ENCODE measurements around the gene IRX2. TPM values are rescaled to one million over a fixed set of nuclear protein-coding genes. Genes with fewer than 3 reads are reported as not detected.

The IRX2 gene
- total RNA-seq = 10 to 100 TPM; 19.2 to 69.4 (median 26.2) TPM

GRCh38 chr5:2751592-2752021 lies at the start of gene IRX2:
Gene IRX2, minus strand, starts transcription at chr5:2751677. Its CDS starts 264 bp downstream, at chr5:2751413.
- no peaks in the 10 kb centered on the region for H3K9me3 ChIP-seq
- TF ChIP-seq POLR2AphosphoS5 (IDR thresholded peaks at IDR 0.05) (peak; percentile 8 to 66 (median 53)), POLR2A (IDR thresholded peaks at IDR 0.05) (no peak), CTCF (IDR thresholded peaks at IDR 0.05) (no peak)
- no peaks in the 10 kb centered on the region for H3K36me3 ChIP-seq
- DNase-seq (ENCODE audit: low spot score in 2 of 2) = peak; percentile 91 to 96
- intact Hi-C loops (cut with DNase I; ENCODE audit: low total_unique reads) = loop anchor here (5.0 to 10.0 kb wide), 2 partner anchors 1409 to 1753 kb away; no protein-coding TSS in a partner anchor
- no peaks in the 10 kb centered on the region for H3K4me1 ChIP-seq
- H3K27ac ChIP-seq = peak within 1 kb of the TSS; percentile 95 to 97
- H3K27me3 ChIP-seq = peaks cover 0 to 3% of the 10 kb centered on the region in 2 donors
- H3K4me3 ChIP-seq = peak within 1 kb of the TSS; percentile 60 to 98 (median 75)

- intact Hi-C loops (cut with DNase I; ENCODE audit: low total_unique reads) = no loop called here
- Histone ChIP-seq H3K27me3 (no peaks in the 10 kb centered on the region), H3K27ac (no peak overlapping the region), H3K9me3 (no peaks in the 10 kb centered on the region), H3K4me3 (no peak overlapping the region), H3K36me3 (no peaks in the 10 kb centered on the region), H3K4me1 (no peaks in the 10 kb centered on the region)
- no peak for DNase-seq (ENCODE audit: low spot score in 2 of 2)
- no peak for TF ChIP-seq POLR2AphosphoS5 (IDR thresholded peaks at IDR 0.05)
- TF ChIP-seq CTCF (IDR thresholded peaks at IDR 0.05) = no peak
- no peak for TF ChIP-seq POLR2A (IDR thresholded peaks at IDR 0.05)
Observed at GRCh38 chr5:2800035-2800434, 48.6 kb upstream of the IRX2 start.

GRCh38 chr5:2797981-2798380 lies 46.5 kb upstream of the IRX2 start:
- no peaks in the 10 kb centered on the region for H3K4me1 ChIP-seq
- H3K9me3 ChIP-seq = peaks cover 0 to 6% of the 10 kb centered on the region in 2 donors
- TF ChIP-seq CTCF (IDR thresholded peaks at IDR 0.05) = no peak
- no peak for TF ChIP-seq POLR2AphosphoS5 (IDR thresholded peaks at IDR 0.05)
- TF ChIP-seq POLR2A (IDR thresholded peaks at IDR 0.05) = no peak
- no peaks in the 10 kb centered on the region for H3K27me3 ChIP-seq
- H3K27ac ChIP-seq = no peak overlapping the region
- intact Hi-C loops (cut with DNase I; ENCODE audit: low total_unique reads) = no loop called here
- no peak for DNase-seq (ENCODE audit: low spot score in 2 of 2)
- H3K36me3 ChIP-seq = no peaks in the 10 kb centered on the region
- H3K4me3 ChIP-seq = no peak overlapping the region

GRCh38 chr5:2797160-2797559 lies 45.7 kb upstream of the IRX2 start:
- H3K27me3 ChIP-seq = no peaks in the 10 kb centered on the region
- TF ChIP-seq POLR2A (IDR thresholded peaks at IDR 0.05) (no peak), CTCF (IDR thresholded peaks at IDR 0.05) (no peak), POLR2AphosphoS5 (IDR thresholded peaks at IDR 0.05) (no peak)
- no peaks in the 10 kb centered on the region for H3K36me3 ChIP-seq
- H3K4me1 ChIP-seq = no peaks in the 10 kb centered on the region
- no peak overlapping the region for H3K4me3 ChIP-seq
- peaks cover 0 to 10% of the 10 kb centered on the region in 2 donors for H3K9me3 ChIP-seq
- DNase-seq (ENCODE audit: low spot score in 2 of 2) = no peak
- no peak overlapping the region for H3K27ac ChIP-seq
- intact Hi-C loops (cut with DNase I; ENCODE audit: low total_unique reads) = no loop called here

- Histone ChIP-seq H3K36me3 (no peaks in the 10 kb centered on the region), H3K27me3 (no peaks in the 10 kb centered on the region), H3K4me3 (no peak overlapping the region), H3K4me1 (no peaks in the 10 kb centered on the region), H3K9me3 (peaks cover 6 to 16% of the 10 kb centered on the region in 2 donors), H3K27ac (no peak overlapping the region)
- intact Hi-C loops (cut with DNase I; ENCODE audit: low total_unique reads) = no loop called here
- TF ChIP-seq POLR2AphosphoS5 (IDR thresholded peaks at IDR 0.05) = no peak
- TF ChIP-seq CTCF (IDR thresholded peaks at IDR 0.05) = no peak
- no peak for TF ChIP-seq POLR2A (IDR thresholded peaks at IDR 0.05)
- no peak for DNase-seq (ENCODE audit: low spot score in 2 of 2)
Observed at GRCh38 chr5:2783223-2783622, 31.7 kb upstream of the IRX2 start.
